ENCODE data around the gene BCL2L2. TPM values are rescaled to one million over a fixed set of nuclear protein-coding genes. Genes with fewer than 3 reads are reported as not detected.
A peak's percentile ranks its signal among the peaks of the same experiment; 100 is the strongest.

The BCL2L2 gene
- total RNA-seq, 2 experiments from 2014 or later, result 8.6 to 18.0 TPM

GRCh38 chr14:23307687-23308644 lies 1.3 kb downstream of the BCL2L2 start:
- TF ChIP-seq EZH2phosphoT487 (IDR thresholded peaks at IDR 0.05; ENCODE audit: borderline replicate concordance, low read depth, low read length), result no peak
- TF ChIP-seq CTCF (conservative IDR thresholded peaks at IDR 0.05; ENCODE audit: low read length), result no peak
- Histone ChIP-seq H3K36me3 (ENCODE audit: insufficient read depth, low read length) (no peaks in the 10 kb centered on the region; the same call in 1 of the 2 replicates), H3K79me2 (ENCODE audit: insufficient read depth, low read depth, low read length) (no peaks in the 10 kb centered on the region; the same call in 1 of the 2 replicates), H3K27ac (ENCODE audit: low read depth, low read length, poor library complexity, severe bottlenecking) (no peak overlapping the region), H2AFZ (ENCODE audit: low read length) (no peak overlapping the region), H4K20me1 (ENCODE audit: insufficient read depth, low read length) (no peaks in the 10 kb centered on the region), H3K9me2 (ENCODE audit: insufficient read depth, low read length) (no peaks in the 10 kb centered on the region), H3K4me1 (ENCODE audit: insufficient read depth, low read length, poor library complexity, severe bottlenecking) (peaks cover 31% of the 10 kb centered on the region), H3K4me2 (ENCODE audit: low read length) (peak overlapping the region; percentile 81), H3K4me3 (ENCODE audit: low read depth, low read length, poor library complexity, severe bottlenecking) (no peak overlapping the region), H3K9me3 (ENCODE audit: low read length) (no peaks in the 10 kb centered on the region)
- intact Hi-C loops (cut with micrococcal nuclease; ENCODE audit: unreplicated experiment), result loop anchor here (2.0 to 10.0 kb wide), 2 partner anchors 13 to 837 kb away; partner anchors contain the start of genes EMC9, PABPN1, PSME2 and RNF31
- no TSS peak for BruUV-seq (replicated peaks)
- ChIA-PET POLR2A (interaction anchor here (9.4 kb wide), 1 partner anchor 13 kb away, joined by 122 read pairs; the partner anchor contains the start of gene PABPN1), CTCF (ENCODE audit: unreplicated experiment) (interaction anchor here (1.4 kb wide), 1 partner anchor 13 kb away, joined by 4 read pairs; no protein-coding TSS in a partner anchor)
- no peak for DNase-seq (ENCODE audit: low spot score)

- peaks cover 28% of the 10 kb centered on the region for H3K4me1 ChIP-seq (ENCODE audit: insufficient read depth, low read length, poor library complexity, severe bottlenecking)
- ChIA-PET CTCF (ENCODE audit: unreplicated experiment) (no interaction called here), POLR2A (interaction anchor here (9.4 kb wide), 1 partner anchor 12 kb away, joined by 122 read pairs; the partner anchor contains the start of gene PABPN1)
- no peak overlapping the region for H3K4me3 ChIP-seq (ENCODE audit: low read depth, low read length, poor library complexity, severe bottlenecking)
- H3K4me2 ChIP-seq (ENCODE audit: low read length), result no peak overlapping the region
- H3K36me3 ChIP-seq (ENCODE audit: insufficient read depth, low read length), result no peaks in the 10 kb centered on the region; the same call in 1 of the 2 replicates
- H3K79me2 ChIP-seq (ENCODE audit: insufficient read depth, low read depth, low read length), result no peaks in the 10 kb centered on the region; the same call in 1 of the 2 replicates
- no peak overlapping the region for H3K27ac ChIP-seq (ENCODE audit: low read depth, low read length, poor library complexity, severe bottlenecking)
- BruUV-seq (replicated peaks), result no TSS peak
- no peaks in the 10 kb centered on the region for H3K9me3 ChIP-seq (ENCODE audit: low read length)
- TF ChIP-seq EZH2phosphoT487 (IDR thresholded peaks at IDR 0.05; ENCODE audit: borderline replicate concordance, low read depth, low read length), result no peak
- H2AFZ ChIP-seq (ENCODE audit: low read length), result no peak overlapping the region
- intact Hi-C loops (cut with micrococcal nuclease; ENCODE audit: unreplicated experiment), result loop anchor here (10.0 kb wide), 1 partner anchor 836 kb away; the partner anchor contains the start of genes EMC9, PSME2 and RNF31
- H4K20me1 ChIP-seq (ENCODE audit: insufficient read depth, low read length), result no peaks in the 10 kb centered on the region
- DNase-seq (ENCODE audit: low spot score), result no peak
- H3K9me2 ChIP-seq (ENCODE audit: insufficient read depth, low read length), result no peaks in the 10 kb centered on the region
Measured at GRCh38 chr14:23308721-23309445, 2.2 kb downstream of the BCL2L2 start.

GRCh38 chr14:23310546-23310945 lies 3.9 kb downstream of the BCL2L2 start:
- ChIA-PET CTCF (ENCODE audit: unreplicated experiment) (interaction anchor here (1.0 kb wide), 1 partner anchor 11 kb away, joined by 4 read pairs; the partner anchor contains the start of gene PABPN1), POLR2A (interaction anchor here (0.6 to 2.4 kb wide), 5 partner anchors 9 to 70 kb away, joined by 4 to 10 read pairs (median 4); partner anchors contain the start of genes PABPN1 and PPP1R3E)
- Histone ChIP-seq H2AFZ (ENCODE audit: low read length) (no peak overlapping the region), H3K27ac (ENCODE audit: low read depth, low read length, poor library complexity, severe bottlenecking) (no peak overlapping the region), H3K36me3 (ENCODE audit: insufficient read depth, low read length) (no peaks in the 10 kb centered on the region; the same call in 1 of the 2 replicates), H3K79me2 (ENCODE audit: insufficient read depth, low read depth, low read length) (no peaks in the 10 kb centered on the region; the same call in 1 of the 2 replicates), H3K9me2 (ENCODE audit: insufficient read depth, low read length) (no peaks in the 10 kb centered on the region), H3K4me2 (ENCODE audit: low read length) (no peak overlapping the region), H3K4me3 (ENCODE audit: low read depth, low read length, poor library complexity, severe bottlenecking) (no peak overlapping the region), H3K4me1 (ENCODE audit: insufficient read depth, low read length, poor library complexity, severe bottlenecking) (peaks cover 19% of the 10 kb centered on the region), H3K9me3 (ENCODE audit: low read length) (no peaks in the 10 kb centered on the region), H4K20me1 (ENCODE audit: insufficient read depth, low read length) (no peaks in the 10 kb centered on the region)
- no TSS peak for BruUV-seq (replicated peaks)
- no peak for DNase-seq (ENCODE audit: low spot score)
- TF ChIP-seq CTCF (conservative IDR thresholded peaks at IDR 0.05; ENCODE audit: low read length) (no peak), EZH2phosphoT487 (IDR thresholded peaks at IDR 0.05; ENCODE audit: borderline replicate concordance, low read depth, low read length) (no peak)
- intact Hi-C loops (cut with micrococcal nuclease; ENCODE audit: unreplicated experiment), result no loop called here
